NCI-H187 treated with DMSO at 0.1 percent for 48 hours (cell line): ENCODE data around the gene AP1S3.

Experiments used
- DNase-seq: peaks from one replicate; lab custom pipeline; 2025; lab: John Stamatoyannopoulos, UW

Gene AP1S3

GRCh38 chr2:223722226-223722625 is 115.2 kb downstream of the AP1S3 start:
- no peak for DNase-seq

GRCh38 chr2:223721746-223722145 is 115.6 kb downstream of the AP1S3 start:
- no peak for DNase-seq

- DNase-seq, result no peak
Measured at GRCh38 chr2:223720367-223720766, 117.0 kb downstream of the AP1S3 start.

GRCh38 chr2:223712642-223713041 is 124.7 kb downstream of the AP1S3 start:
- DNase-seq, result no peak

- DNase-seq, result no peak
Measured at GRCh38 chr2:223711596-223712326, 125.6 kb downstream of the AP1S3 start.
